Measurements from ENCODE around the gene COMT. TPM values are rescaled to one million over a fixed set of nuclear protein-coding genes. Genes with fewer than 3 reads are reported as not detected.

Gene COMT
- total and polyA plus RNA-seq, 9 of the 15 experiments (the other 6 are each of a cell fraction or from before 2014, with no cell fraction given), result 12.5 to 351 (median 155) TPM

DNA sequence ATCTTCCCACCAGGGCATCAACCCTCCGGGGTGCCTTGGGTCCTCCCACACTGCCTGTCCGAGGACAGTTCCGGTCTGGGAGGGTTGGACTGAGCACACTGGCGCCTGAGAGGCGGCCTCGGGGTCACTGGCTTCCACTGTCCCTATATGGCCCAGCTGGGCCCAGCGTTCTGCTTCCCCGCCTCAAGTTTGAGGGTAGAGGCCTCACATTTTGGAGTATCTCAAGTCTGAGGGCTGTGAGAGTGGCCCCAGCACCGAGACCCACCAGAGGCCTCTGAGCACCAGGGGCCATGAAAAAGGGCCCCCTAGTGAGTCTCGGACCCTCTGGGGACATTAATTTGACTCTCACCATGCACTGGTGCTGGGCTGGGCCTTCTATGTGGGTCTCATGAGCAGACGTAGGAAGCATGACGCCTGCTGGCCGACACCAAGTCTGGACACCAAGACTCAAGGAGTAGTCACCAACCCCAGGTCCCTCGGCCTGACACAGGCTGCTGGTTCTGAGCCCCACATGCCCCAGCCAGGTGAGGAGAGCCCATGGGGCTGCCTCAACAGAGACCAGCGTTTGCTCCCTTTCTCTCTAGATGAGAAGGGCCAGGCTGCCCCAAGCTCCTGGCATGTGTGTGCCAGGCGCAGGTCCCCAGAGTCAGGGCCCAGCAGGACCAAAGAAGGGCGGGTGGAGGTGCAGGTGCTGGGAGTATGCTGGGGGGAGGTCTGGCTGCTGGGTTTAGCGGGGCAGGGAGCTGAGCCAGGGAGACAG is 47.6 kb downstream of the COMT start (continued):
- TF ChIP-seq, protein P1, sequence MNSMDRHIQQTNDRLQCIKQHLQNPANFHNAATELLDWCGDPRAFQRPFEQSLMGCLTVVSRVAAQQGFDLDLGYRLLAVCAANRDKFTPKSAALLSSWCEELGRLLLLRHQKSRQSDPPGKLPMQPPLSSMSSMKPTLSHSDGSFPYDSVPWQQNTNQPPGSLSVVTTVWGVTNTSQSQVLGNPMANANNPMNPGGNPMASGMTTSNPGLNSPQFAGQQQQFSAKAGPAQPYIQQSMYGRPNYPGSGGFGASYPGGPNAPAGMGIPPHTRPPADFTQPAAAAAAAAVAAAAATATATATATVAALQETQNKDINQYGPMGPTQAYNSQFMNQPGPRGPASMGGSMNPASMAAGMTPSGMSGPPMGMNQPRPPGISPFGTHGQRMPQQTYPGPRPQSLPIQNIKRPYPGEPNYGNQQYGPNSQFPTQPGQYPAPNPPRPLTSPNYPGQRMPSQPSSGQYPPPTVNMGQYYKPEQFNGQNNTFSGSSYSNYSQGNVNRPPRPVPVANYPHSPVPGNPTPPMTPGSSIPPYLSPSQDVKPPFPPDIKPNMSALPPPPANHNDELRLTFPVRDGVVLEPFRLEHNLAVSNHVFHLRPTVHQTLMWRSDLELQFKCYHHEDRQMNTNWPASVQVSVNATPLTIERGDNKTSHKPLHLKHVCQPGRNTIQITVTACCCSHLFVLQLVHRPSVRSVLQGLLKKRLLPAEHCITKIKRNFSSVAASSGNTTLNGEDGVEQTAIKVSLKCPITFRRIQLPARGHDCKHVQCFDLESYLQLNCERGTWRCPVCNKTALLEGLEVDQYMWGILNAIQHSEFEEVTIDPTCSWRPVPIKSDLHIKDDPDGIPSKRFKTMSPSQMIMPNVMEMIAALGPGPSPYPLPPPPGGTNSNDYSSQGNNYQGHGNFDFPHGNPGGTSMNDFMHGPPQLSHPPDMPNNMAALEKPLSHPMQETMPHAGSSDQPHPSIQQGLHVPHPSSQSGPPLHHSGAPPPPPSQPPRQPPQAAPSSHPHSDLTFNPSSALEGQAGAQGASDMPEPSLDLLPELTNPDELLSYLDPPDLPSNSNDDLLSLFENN (IDR thresholded peaks at IDR 0.05; ENCODE audit: low read depth in 2 of 2, low read length in 2 of 2), result no peak
- no peak for TF ChIP-seq TEAD2 (tag; IDR thresholded peaks at IDR 0.05)
- TF ChIP-seq LARP7 (IDR thresholded peaks at IDR 0.05), result no peak
- TF ChIP-seq YBX1 (IDR thresholded peaks at IDR 0.05), result no peak
- no peak for TF ChIP-seq XRCC3 (IDR thresholded peaks at IDR 0.05)
- no peak for TF ChIP-seq ZNF121 (CRISPR knock-in tag; conservative IDR thresholded peaks at IDR 0.05)
- no peak for TF ChIP-seq THRAP3 (IDR thresholded peaks at IDR 0.05; ENCODE audit: borderline replicate concordance)
- TF ChIP-seq, protein P2, sequence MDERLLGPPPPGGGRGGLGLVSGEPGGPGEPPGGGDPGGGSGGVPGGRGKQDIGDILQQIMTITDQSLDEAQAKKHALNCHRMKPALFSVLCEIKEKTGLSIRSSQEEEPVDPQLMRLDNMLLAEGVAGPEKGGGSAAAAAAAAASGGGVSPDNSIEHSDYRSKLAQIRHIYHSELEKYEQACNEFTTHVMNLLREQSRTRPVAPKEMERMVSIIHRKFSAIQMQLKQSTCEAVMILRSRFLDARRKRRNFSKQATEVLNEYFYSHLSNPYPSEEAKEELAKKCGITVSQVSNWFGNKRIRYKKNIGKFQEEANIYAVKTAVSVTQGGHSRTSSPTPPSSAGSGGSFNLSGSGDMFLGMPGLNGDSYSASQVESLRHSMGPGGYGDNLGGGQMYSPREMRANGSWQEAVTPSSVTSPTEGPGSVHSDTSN (CRISPR knock-in tag; IDR thresholded peaks at IDR 0.05; ENCODE audit: low read depth), result no peak
- TF ChIP-seq, protein P2 (tag; conservative IDR thresholded peaks at IDR 0.05; ENCODE audit: low read depth), result no peak; the same call in 1 of the 2 replicates
- TF ChIP-seq ZNF551 (CRISPR knock-in tag; IDR thresholded peaks at IDR 0.05), result no peak
- no peak for TF ChIP-seq RBM17 (IDR thresholded peaks at IDR 0.05; ENCODE audit: borderline replicate concordance, low read depth, low read length)
- no peak for TF ChIP-seq CCNT2 (IDR thresholded peaks at IDR 0.05; ENCODE audit: borderline replicate concordance, extremely low read depth, insufficient read length, low read depth, low read length)
- no peak for TF ChIP-seq HDAC3 (IDR thresholded peaks at IDR 0.05; ENCODE audit: borderline replicate concordance, partially characterized antibody)
- TF ChIP-seq JUN (IDR thresholded peaks at IDR 0.05; ENCODE audit: borderline replicate concordance, low read depth, low read length), result no peak
- TF ChIP-seq JUN (CRISPR knock-in tag; IDR thresholded peaks at IDR 0.05; ENCODE audit: borderline replicate concordance), result no peak
- TF ChIP-seq, protein P3, sequence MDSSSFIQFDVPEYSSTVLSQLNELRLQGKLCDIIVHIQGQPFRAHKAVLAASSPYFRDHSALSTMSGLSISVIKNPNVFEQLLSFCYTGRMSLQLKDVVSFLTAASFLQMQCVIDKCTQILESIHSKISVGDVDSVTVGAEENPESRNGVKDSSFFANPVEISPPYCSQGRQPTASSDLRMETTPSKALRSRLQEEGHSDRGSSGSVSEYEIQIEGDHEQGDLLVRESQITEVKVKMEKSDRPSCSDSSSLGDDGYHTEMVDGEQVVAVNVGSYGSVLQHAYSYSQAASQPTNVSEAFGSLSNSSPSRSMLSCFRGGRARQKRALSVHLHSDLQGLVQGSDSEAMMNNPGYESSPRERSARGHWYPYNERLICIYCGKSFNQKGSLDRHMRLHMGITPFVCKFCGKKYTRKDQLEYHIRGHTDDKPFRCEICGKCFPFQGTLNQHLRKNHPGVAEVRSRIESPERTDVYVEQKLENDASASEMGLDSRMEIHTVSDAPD (CRISPR knock-in tag; IDR thresholded peaks at IDR 0.05), result no peak
- no peak for TF ChIP-seq PPARD (CRISPR knock-in tag; IDR thresholded peaks at IDR 0.05)
- TF ChIP-seq MCM3 (IDR thresholded peaks at IDR 0.05), result no peak
- TF ChIP-seq, protein P4, sequence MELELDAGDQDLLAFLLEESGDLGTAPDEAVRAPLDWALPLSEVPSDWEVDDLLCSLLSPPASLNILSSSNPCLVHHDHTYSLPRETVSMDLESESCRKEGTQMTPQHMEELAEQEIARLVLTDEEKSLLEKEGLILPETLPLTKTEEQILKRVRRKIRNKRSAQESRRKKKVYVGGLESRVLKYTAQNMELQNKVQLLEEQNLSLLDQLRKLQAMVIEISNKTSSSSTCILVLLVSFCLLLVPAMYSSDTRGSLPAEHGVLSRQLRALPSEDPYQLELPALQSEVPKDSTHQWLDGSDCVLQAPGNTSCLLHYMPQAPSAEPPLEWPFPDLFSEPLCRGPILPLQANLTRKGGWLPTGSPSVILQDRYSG (tag; conservative IDR thresholded peaks at IDR 0.05; ENCODE audit: low read depth), result no peak
- no peak for TF ChIP-seq TCF7 (IDR thresholded peaks at IDR 0.05; ENCODE audit: borderline replicate concordance)
